ENCODE data around the gene SLC22A8. TPM values are rescaled to one million over a fixed set of nuclear protein-coding genes. Genes with fewer than 3 reads are reported as not detected.
A peak's percentile ranks its signal among the peaks of the same experiment; 100 is the strongest.
"Not testable (repeated sequence)": the region's sequence is repeated elsewhere in the genome, so short reads cannot be mapped to it uniquely, and the experiment has no call there.

SLC22A8 gene, protein sequence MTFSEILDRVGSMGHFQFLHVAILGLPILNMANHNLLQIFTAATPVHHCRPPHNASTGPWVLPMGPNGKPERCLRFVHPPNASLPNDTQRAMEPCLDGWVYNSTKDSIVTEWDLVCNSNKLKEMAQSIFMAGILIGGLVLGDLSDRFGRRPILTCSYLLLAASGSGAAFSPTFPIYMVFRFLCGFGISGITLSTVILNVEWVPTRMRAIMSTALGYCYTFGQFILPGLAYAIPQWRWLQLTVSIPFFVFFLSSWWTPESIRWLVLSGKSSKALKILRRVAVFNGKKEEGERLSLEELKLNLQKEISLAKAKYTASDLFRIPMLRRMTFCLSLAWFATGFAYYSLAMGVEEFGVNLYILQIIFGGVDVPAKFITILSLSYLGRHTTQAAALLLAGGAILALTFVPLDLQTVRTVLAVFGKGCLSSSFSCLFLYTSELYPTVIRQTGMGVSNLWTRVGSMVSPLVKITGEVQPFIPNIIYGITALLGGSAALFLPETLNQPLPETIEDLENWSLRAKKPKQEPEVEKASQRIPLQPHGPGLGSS
- polyA plus RNA-seq (2012; ENCODE audit: insufficient read depth, insufficient read length): not detected

DNA sequence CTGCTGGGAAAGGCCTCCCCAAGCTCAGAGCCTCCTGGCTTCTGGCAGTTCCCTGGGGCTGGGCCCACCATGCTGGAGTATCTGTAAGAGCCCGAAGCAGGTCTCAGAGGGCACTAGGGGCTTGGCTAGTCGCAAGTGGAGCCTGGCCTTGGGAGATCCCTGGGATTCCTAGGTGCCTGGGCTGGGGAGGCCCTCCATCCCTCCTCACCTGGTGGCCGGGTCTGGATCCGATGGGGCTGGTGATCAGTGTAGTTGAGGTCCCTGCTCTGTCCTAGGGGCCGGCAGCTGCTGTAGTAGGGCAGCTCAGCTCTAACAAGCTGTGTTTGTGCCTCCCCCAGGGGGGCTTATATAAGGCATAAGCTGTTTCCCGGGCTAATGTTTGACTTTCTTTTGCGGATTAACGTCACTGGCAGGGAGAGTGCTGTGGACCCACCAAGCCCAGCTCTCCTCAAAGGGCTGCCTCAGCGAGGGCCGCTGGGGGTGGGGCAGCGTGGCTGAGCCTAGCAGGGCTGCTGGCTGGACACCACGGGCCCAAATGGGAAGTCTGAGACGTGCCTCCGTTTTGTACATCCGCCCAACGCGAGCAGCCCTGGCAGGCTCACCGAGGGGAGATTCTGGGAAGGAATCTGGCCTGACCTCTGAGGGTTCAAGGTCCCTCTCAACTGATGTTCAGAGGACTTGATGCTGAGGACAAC lies at the start of gene SLC22A8:
TSS of gene SLC22A8 (minus strand) at position 321 of the 695 bp plus-strand sequence. CDS start 883 bp downstream, outside the sequence.
- DNase-seq (ENCODE audit: low read depth, low spot score): no peak
- no peak within 1 kb of the TSS for H3K4me3 ChIP-seq (ENCODE audit: low read length)

DNA sequence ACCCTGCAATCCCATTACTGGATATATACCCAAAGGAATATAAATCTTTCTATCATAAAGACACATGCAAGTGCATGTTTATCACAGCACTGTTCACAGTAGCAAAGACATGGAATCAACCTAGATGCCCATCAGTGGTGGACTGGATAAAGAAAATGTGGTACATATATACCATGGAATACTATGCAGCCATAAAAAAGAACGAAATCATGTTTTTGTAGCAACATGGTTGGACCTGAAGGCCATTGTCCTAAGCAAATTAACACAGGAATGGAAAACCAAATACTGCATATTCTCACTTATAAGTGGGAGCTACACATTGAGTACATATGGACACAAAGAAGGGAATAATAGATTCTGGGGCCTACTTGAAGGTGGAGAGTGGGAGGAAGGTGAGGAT lies 30.6 kb upstream of the SLC22A8 start:
- not testable (repeated sequence) for DNase-seq (ENCODE audit: low read depth, low spot score); H3K4me3 ChIP-seq (ENCODE audit: low read length)

DNA sequence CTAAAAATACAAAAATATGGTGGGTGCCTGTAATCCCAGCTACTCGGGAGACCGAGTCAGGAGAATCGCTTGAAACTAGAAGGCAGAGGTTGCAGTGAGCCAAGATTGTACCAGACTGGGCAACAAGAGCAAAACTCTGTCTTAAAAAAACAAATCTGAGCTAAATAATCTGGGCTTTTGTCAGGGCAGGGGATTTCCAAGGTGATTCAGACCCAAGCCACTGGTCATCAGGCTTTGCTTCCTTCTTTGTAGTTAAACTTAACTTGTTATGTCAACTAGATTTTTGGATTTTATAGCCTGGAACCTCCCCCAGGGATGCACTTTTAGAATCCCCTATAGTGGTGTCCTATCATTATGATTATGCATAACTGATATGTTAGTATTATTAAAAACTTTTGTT lies 27.0 kb upstream of the SLC22A8 start:
- H3K4me3 ChIP-seq (ENCODE audit: low read length): no peak overlapping the region
- DNase-seq (ENCODE audit: low read depth, low spot score): no peak

DNA sequence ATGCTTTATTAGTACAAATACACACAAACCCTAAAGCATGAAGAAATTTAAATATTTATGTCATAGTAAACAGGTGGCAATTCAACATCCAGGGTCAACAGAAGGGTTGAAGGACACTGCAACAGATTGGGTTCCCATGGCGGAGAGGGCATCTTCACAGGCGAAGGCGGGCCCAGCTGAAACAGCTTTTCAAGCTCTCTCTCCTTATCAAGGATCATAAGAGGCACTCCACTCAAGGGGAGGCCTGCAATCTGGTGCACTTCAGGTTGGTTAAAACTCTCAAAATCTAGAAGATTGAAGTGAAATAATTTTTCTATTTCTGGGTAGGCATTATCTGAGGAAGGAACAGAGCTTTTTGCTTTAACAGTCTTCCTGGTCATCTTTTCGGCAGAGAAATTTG lies 16.8 kb upstream of the SLC22A8 start:
- no peak overlapping the region for H3K4me3 ChIP-seq (ENCODE audit: low read length)
- DNase-seq (ENCODE audit: low read depth, low spot score): no peak

DNA sequence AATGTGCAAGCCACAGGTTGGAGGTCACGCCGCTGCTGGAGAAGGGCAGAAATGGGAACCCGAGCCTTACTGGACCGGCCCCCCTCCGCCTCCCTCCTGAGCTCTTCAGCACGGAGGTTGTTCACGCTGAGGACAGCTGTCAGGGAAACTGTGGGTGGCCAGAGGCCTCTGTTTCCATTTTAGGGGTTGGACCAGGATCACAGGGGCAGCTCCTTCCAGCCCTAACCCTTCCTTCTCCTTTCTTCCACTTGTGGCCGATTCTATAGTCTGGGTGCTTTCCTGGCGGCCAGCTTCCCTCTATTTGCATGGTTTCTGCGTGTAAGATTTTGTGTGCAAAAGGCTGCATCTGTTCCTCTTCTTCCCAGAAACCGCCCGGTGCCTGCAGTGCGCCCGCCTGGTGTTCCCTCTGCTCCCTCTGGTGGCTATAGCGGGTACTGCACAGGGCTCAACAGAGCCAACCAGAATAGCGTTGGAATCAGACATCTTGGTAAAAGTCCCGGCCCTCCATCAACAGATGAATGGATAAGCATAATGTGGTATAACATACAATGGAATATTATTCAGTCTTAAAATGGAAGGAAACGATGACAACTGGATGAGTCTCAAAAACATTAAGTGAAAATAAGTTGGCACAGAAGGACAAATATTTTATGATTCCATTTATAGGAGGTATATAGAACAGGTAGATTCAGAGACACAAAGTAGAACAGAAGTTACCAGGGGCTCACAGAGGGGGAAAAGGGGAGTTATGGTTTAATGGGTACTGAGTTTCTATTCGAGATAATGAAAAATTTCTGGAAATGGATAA lies 8.4 kb upstream of the SLC22A8 start:
- no peak overlapping the region for H3K4me3 ChIP-seq (ENCODE audit: low read length)
- DNase-seq (ENCODE audit: low read depth, low spot score): peak; percentile 51

DNA sequence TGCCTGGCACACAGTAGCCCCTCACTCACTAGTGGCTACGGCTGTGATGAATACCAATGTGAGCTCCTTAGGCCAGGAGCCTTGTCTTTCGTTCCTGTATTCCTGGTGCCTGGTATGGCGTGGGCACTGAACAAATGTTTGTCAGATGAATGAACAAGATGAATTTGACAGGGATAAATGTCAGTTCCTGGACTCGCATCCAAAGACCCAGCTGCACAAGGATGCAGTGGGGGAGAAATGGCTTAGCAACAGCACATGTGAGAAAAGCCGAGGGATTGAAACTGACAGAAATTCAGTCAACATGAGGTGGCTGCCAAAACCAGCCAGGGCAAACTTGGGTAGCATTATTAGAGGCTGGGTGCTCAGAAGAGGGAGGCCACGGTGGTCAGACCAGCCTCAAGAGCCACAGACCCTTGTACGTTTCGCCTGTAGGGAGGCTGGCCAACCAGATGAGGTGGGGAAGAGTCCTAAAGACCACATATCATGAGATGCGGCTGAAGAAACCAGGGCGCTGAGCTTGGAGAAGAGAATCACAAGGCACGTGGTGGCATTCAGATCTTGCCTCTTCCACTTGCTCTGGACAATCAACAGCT lies 7.7 kb upstream of the SLC22A8 start:
- no peak for DNase-seq (ENCODE audit: low read depth, low spot score)
- no peak overlapping the region for H3K4me3 ChIP-seq (ENCODE audit: low read length)

DNA sequence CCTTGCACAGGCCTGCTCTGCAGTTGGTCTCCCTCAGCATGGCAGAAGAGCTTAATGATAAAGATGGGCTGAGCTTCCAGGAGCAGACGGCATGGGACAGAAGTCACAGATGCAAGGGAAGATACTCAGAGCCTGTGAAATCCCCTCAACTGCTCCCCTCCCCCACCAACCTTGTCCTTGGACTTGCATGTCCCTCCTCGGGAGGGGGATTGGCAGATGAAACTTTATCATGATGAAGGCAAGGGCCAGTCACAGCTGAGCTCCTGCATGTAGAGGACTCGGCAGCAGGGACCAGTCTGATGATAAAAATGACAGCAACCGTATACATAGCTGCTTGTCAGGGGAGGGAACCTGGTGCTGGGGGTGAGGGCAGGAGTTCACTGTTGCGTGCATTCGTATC lies 6.8 kb upstream of the SLC22A8 start:
- no peak overlapping the region for H3K4me3 ChIP-seq (ENCODE audit: low read length)
- DNase-seq (ENCODE audit: low read depth, low spot score): no peak

DNA sequence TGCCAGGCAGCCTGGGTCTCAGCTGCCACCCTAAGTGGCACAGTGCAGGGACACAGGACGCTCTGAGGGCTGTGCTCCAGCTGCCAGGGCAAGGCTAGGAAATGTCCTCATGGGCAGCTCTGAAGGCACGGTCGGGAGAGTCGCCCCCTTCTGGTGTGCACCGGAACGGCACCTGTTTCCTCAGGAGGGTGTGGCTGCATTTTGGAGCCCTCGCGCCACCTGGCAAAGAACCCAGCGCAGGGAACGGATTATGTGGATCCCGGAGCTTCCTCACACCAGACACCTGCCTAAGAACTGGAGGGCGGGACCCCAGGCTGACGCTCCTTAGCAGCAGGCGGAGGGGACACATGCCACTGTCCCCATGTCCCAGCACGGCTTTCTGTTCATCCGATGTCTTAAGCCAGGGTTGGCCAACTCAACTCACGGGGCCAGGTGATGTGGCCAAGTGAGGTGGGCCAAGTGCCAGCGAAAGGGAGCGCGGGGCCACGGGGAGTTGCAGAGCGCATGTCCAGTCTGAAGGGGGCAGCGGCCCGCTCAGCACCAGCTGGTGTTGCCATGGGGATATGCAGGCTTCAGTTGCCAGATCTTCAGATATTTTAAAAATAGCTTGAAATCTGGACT lies 5.1 kb upstream of the SLC22A8 start:
- peak; percentile 21 for DNase-seq (ENCODE audit: low read depth, low spot score)
- no peak overlapping the region for H3K4me3 ChIP-seq (ENCODE audit: low read length)

DNA sequence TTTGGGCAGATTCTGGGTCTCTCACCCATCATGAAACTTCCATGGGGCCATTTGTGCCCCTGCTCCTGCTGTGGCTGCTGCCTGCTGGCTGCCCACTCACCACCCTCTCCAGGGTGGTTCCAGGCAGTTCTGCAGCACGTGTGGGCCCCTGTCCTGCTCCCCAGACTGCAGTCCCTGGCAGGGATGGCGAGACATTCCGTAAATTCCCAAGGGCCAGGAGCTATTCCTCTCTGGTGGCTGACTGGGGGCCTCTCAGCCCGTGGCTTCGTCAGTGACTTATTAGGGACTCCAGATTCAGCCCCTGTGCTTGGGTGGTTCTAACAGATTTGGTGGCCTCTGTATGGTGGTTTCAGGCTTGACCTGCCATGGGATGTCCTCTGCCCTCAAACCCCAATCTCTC lies 3.9 kb upstream of the SLC22A8 start:
- no peak for DNase-seq (ENCODE audit: low read depth, low spot score)
- H3K4me3 ChIP-seq (ENCODE audit: low read length): no peak overlapping the region

DNA sequence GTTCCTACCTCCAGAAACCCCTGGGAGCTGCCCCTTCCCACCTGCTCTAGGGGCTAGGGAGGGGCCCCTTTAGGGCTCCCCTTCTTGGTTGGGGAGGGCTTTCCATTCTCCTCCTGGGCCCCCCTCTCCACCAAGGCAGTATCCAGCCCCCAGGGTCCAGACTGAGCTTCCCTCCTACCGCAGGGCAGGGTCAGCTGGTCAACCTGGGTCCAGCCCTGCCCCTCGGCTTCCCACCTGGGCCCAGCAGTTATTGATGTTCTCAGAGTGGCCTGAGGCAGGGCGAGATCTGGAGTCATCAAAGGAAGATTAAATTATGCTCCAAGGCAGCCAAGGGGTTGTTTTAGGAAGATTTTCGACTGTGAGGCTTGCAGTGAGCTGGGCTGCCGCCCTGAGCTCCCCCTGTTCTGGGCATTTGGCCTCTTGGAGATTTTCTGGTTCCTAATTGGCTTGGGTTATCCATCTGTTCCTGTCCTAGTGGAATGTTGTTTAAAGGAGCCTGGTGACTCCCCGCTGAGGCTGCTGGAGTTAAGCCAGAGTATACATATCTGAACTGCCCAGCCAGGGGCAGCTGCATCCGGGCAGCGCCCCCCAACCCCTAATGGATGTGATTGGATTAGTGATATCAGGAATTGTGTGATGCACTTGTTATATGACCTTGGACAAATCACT lies 1.8 kb upstream of the SLC22A8 start:
- DNase-seq (ENCODE audit: low read depth, low spot score): no peak
- H3K4me3 ChIP-seq (ENCODE audit: low read length): no peak overlapping the region

DNA sequence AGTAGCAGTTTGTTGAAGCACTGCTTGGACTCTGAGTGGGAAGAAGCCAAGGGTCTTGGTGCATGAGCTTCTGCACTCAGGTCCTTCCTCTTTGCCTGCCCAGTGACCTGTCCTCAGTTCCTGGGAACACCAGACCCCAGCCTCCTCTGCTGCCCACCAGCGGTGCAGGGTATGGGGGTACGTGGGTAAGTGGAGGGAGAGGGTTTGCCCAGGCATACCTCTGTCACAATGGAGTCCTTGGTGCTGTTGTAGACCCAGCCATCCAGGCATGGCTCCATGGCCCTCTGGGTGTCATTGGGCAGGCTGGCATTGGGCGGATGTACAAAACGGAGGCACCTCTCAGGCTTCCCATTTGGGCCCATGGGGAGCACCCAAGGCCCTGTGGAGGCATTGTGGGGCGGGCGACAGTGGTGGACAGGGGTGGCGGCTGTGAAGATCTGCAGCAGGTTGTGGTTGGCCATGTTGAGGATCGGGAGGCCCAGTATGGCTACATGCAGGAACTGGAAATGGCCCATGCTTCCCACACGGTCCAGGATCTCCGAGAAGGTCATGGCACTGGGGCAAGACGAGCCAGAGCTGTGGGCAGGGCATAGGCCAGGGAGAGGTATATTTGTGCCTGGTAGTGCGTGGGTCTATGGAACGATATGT lies 1.1 kb downstream of the SLC22A8 start:
- H3K4me3 ChIP-seq (ENCODE audit: low read length): no peak overlapping the region
- DNase-seq (ENCODE audit: low read depth, low spot score): no peak

DNA sequence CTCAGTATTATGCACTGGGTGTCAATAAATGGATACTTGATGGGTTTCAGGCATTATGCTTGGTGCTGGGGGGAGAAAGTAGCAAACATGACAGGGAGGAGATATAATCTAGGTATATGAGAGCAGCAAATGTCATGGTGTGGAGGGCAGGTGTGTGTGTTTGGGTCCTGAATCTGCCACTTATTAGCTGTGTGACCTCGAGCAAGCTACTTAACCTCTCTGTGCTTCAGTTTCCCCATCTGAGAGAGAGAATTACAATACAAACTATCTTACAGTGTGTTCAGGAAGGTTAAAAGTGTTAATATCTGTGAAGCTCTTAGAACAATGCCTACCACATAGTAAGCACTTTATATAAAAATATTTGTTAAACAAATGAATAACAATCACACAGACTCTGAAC lies 2.8 kb downstream of the SLC22A8 start:
- DNase-seq (ENCODE audit: low read depth, low spot score): no peak
- no peak overlapping the region for H3K4me3 ChIP-seq (ENCODE audit: low read length)

DNA sequence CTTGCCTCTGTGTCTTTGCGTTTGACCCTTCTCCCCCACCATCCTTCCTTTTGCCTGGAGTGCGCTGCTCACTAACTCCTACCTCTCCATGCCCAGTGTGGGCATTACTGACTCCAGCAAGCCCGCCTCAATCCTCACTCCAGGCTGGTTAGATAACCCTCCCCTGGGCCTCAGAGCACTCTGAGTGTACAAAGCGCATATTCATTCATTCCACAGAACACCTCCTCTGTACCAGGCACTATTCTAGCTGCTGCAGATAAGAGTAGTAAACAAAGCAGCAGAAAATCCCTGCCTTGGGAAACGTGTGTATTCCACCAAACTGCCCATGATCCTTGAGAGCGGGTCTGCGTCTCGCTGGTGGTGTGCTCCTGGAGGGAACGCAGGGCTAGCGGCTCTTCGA lies 3.2 kb downstream of the SLC22A8 start:
- no peak overlapping the region for H3K4me3 ChIP-seq (ENCODE audit: low read length)
- DNase-seq (ENCODE audit: low read depth, low spot score): no peak

DNA sequence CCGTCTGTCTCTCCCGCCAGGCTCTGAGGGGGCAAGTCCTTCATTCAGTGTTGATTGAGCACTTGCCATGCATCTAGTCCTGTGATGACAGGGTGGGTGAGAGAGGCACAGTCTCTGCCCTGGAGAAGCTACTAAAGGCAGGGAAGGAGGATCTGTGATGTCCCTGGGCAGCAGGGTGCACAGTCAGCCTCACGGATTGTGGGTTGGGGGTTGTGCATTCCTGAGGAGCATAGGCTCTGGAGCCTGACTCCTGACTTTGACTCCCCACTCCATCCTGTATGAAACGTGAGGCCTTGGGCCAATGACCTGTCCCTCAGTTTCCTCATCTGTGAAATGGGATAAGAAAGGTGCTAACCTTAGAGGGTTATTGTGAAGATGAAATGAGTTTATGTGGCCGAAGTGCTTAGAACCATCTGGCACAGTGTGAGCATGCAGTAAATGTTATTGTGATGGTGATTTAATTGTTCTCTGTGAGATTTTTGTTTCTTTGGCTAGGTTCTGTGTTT lies 4.7 kb downstream of the SLC22A8 start:
- no peak for DNase-seq (ENCODE audit: low read depth, low spot score)
- no peak overlapping the region for H3K4me3 ChIP-seq (ENCODE audit: low read length)

DNA sequence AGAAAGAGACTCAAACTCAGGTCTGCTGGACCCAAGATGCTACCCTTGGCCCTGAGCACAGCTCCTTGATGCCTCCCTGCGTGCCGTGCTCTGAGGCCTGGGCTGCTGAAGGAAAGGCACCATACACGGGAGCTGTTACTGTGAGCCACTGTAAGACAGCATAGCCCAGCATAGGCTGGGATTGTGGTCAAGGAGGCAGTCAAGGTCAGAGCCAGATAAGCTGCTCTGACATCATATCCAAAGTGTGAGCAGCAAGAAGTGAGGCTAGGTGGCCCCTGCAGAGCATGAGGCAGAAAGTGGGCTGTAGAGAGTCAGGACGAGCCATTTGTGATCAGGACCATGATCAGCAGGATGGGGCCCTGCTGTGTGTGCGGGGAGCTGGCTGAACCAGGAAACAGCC lies 7.7 kb downstream of the SLC22A8 start:
- no peak overlapping the region for H3K4me3 ChIP-seq (ENCODE audit: low read length)
- no peak for DNase-seq (ENCODE audit: low read depth, low spot score)

DNA sequence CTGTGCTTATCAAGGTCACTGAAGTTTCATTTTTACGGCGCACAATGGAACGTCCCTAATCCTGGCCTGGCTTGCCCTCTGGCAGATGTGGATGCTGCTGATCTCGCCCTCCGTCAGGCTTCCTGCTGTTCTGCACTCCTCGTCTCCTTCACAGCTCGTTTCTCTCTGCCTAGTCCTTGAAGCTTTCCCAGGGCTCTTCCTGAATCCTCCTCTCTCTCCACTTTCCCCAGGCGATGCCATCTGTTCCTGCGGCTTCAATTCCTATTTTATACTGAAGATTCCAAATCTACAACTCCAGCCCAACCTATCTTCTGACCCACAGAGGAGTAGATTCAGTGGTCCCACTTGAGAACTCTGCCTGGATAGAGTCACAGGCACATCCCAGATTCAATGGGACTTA lies 14.2 kb downstream of the SLC22A8 start:
- no peak overlapping the region for H3K4me3 ChIP-seq (ENCODE audit: low read length)
- DNase-seq (ENCODE audit: low read depth, low spot score): no peak

DNA sequence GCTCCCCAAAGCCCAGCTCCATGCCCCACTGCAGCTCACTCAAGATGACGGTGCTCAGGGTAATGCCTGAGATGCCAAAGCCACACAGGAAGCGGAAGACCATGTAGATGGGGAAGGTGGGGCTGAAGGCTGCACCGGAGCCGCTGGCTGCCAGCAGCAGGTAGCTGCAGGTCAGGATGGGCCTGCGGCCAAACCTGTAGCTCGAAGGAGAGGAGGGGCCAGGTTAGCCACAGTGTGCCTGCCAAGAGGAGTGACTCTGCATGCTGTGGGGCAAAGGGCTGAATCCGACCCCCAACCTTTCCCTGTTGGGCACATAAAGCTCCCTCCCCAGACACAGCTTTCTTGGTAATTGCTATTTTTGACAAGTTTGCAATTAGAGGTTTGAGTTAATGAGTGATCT lies 16.0 kb downstream of the SLC22A8 start:
- H3K4me3 ChIP-seq (ENCODE audit: low read length): no peak overlapping the region
- DNase-seq (ENCODE audit: low read depth, low spot score): no peak

DNA sequence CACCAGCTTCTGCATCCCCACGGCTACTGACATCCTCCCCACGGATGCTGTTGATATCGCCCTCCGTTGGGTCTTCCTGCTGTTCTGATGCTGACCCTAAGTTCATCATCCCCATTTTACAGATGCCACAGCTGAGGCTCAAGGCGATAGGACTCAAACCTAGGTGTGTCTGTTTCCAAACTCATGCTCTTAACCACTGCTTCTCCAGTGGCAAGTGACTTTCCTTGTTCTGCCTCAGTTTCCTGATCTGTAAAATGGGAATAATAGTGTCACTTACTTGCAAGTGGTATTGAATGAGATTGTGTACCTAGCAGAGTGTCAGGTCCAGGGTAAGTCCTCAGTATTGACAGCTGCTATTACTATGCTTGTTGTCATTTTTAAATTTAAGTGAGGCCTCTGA lies 16.5 kb downstream of the SLC22A8 start:
- DNase-seq (ENCODE audit: low read depth, low spot score): no peak
- no peak overlapping the region for H3K4me3 ChIP-seq (ENCODE audit: low read length)

Data from Jurkat, Clone E6-1 (cell line).